Smooth muscle cell (in vitro differentiated cells): ENCODE data around the gene WFDC6. TPM values are rescaled to one million over a fixed set of nuclear protein-coding genes. Genes with fewer than 3 reads are reported as not detected.

ENCODE experiments used
- DNase-seq: peaks from one replicate; lab custom pipeline; 2025; ENCODE audit not compliant: unreplicated experiment; lab: John Stamatoyannopoulos, UW
- H2AFZ ChIP-seq: fragments of 200-600 bp; sonication (generic); 2 replicates; pipeline ENCODE4 v1.6.0; 2016; ENCODE audit warnings: antibody characterized with exemption, low read depth, mild to moderate bottlenecking
- H3F3A ChIP-seq: fragments of 200-600 bp; sonication (generic); 2 replicates; pipeline ENCODE4 v1.6.0; 2017; ENCODE audit warnings: antibody characterized with exemption, low read depth
- H3K27ac ChIP-seq: fragments of 200-600 bp; sonication (generic); 2 replicates; pipeline ENCODE4 v1.5.1; 2016; ENCODE audit warnings: low read depth, mild to moderate bottlenecking
- H3K27me3 ChIP-seq: fragments of 200-600 bp; sonication (generic); 2 replicates; pipeline ENCODE4 v1.6.1; 2016; ENCODE audit warnings: low read depth, mild to moderate bottlenecking
- H3K36me3 ChIP-seq: fragments of 200-600 bp; sonication (generic); 2 replicates; pipeline ENCODE4 v1.5.1; 2016; ENCODE audit warnings: low read depth
- H3K4me1 ChIP-seq: fragments of 200-600 bp; sonication (generic); 2 replicates; pipeline ENCODE4 v1.5.1; 2016; ENCODE audit warnings: low read depth
- H3K4me2 ChIP-seq: fragments of 200-600 bp; sonication (generic); 2 replicates; pipeline ENCODE4 v1.6.0; 2016; ENCODE audit warnings: mild to moderate bottlenecking
- H3K4me3 ChIP-seq: fragments of 200-600 bp; sonication (generic); 2 replicates; pipeline ENCODE4 v1.5.1; 2016; ENCODE audit warnings: mild to moderate bottlenecking
- H3K79me2 ChIP-seq: fragments of 200-600 bp; sonication (generic); 2 replicates; pipeline ENCODE4 v1.6.0; 2016; ENCODE audit warnings: low read depth, mild to moderate bottlenecking
- H3K9ac ChIP-seq: fragments of 200-600 bp; sonication (generic); 2 replicates; pipeline ENCODE4 v1.6.0; 2016; ENCODE audit warnings: low read depth
- H3K9me3 ChIP-seq: fragments of 200-600 bp; sonication (generic); replicated peaks from 2 replicates; pipeline ENCODE4 v1.5.1; 2016; ENCODE audit warnings: low read depth
- H4K20me1 ChIP-seq: fragments of 200-600 bp; sonication (generic); 2 replicates; pipeline ENCODE4 v1.6.0; 2016; ENCODE audit warnings: low read depth
- CTCF ChIP-seq: fragments of 200-600 bp; sonication (generic); IDR thresholded peaks from 2 replicates; pipeline ENCODE4 v1.5.1; 2017; ENCODE audit warnings: borderline replicate concordance, mild to moderate bottlenecking, antibody characterized with exemption; ENCODE audit not compliant: insufficient read depth, poor library complexity, severe bottlenecking
- WGBS: methylation state at CpG from one replicate; pipeline ENCODE4 v1.1.7; 2016; ENCODE audit warnings: low lambda C conversion rate; 5-methylcytosine and 5-hydroxymethylcytosine counted together
- polyA plus RNA-seq: library from polyadenylated mRNA; unstranded; fragments of >200 nt; fragmentation: Nextera tagmentation; extraction: Ambion mirVana; gene quantifications from 2 replicates; pipeline ENCODE4 v1.2.1, GENCODE V29; 2016
- total RNA-seq: library from RNA; depleted of rRNA; stranded (reverse); fragments of >200 nt; gene quantifications from 2 replicates; pipeline ENCODE4 v1.2.3, GENCODE V29; 2014

The WFDC6 gene
- total and polyA plus RNA-seq, 2 experiments from 2014 or later: not detected

GRCh38 chr20:45501600-45501999 lies 37.7 kb downstream of the WFDC6 start:
- Histone ChIP-seq H3K4me1 (no peaks in the 10 kb centered on the region), H3K27ac (no peak overlapping the region), H3K79me2 (no peaks in the 10 kb centered on the region), H3K4me2 (no peak overlapping the region), H4K20me1 (no peaks in the 10 kb centered on the region), H3K27me3 (no peaks in the 10 kb centered on the region), H3K36me3 (no peaks in the 10 kb centered on the region), H3K9ac (no peak overlapping the region), H2AFZ (no peak overlapping the region), H3K4me3 (no peak overlapping the region), H3F3A (no peaks in the 10 kb centered on the region), H3K9me3 (no peaks in the 10 kb centered on the region)
- no peak for DNase-seq
- WGBS: 36% methylated on average over 1 of the region's 1 CpG
- no peak for TF ChIP-seq CTCF

GRCh38 chr20:45500022-45500421 lies 39.3 kb downstream of the WFDC6 start:
- Histone ChIP-seq H3K9ac (no peak overlapping the region), H3K27ac (no peak overlapping the region), H3K79me2 (no peaks in the 10 kb centered on the region), H3K4me2 (no peak overlapping the region), H3K4me3 (no peak overlapping the region), H3K27me3 (peaks cover 5% of the 10 kb centered on the region), H3K4me1 (no peaks in the 10 kb centered on the region), H2AFZ (no peak overlapping the region), H3K9me3 (no peaks in the 10 kb centered on the region), H3F3A (no peaks in the 10 kb centered on the region), H3K36me3 (no peaks in the 10 kb centered on the region), H4K20me1 (no peaks in the 10 kb centered on the region)
- 84% methylated on average over 6 of the region's 6 CpGs for WGBS
- DNase-seq: no peak
- TF ChIP-seq CTCF: no peak

GRCh38 chr20:45497971-45498494 lies 41.2 kb downstream of the WFDC6 start:
- 84% methylated on average over 3 of the region's 3 CpGs for WGBS
- no peak for TF ChIP-seq CTCF

GRCh38 chr20:45496166-45496565 lies 43.1 kb downstream of the WFDC6 start:
- DNase-seq: no peak
- no peaks in the 10 kb centered on the region for H3K36me3 ChIP-seq
- WGBS: 88% methylated on average over 3 of the region's 3 CpGs

More at GRCh38 chr20:45497971-45498494, 41.2 kb downstream of the WFDC6 start:
- H3K4me1 ChIP-seq: no peaks in the 10 kb centered on the region
- H3K27ac ChIP-seq: no peak overlapping the region
- DNase-seq: no peak
- H3K36me3 ChIP-seq: no peaks in the 10 kb centered on the region
- no peak overlapping the region for H3K9ac ChIP-seq
- no peak overlapping the region for H3K4me3 ChIP-seq
- no peaks in the 10 kb centered on the region for H3K9me3 ChIP-seq
- H3F3A ChIP-seq: no peaks in the 10 kb centered on the region
- no peak overlapping the region for H2AFZ ChIP-seq
- H3K79me2 ChIP-seq: no peaks in the 10 kb centered on the region
- H3K4me2 ChIP-seq: no peak overlapping the region
- H3K27me3 ChIP-seq: peaks cover 5% of the 10 kb centered on the region
- H4K20me1 ChIP-seq: no peaks in the 10 kb centered on the region

More at GRCh38 chr20:45496166-45496565, 43.1 kb downstream of the WFDC6 start:
- Histone ChIP-seq H3K27ac (no peak overlapping the region), H3K79me2 (no peaks in the 10 kb centered on the region), H3K9ac (no peak overlapping the region), H3K4me2 (no peak overlapping the region), H3K9me3 (no peaks in the 10 kb centered on the region), H3F3A (no peaks in the 10 kb centered on the region), H3K4me3 (no peak overlapping the region), H3K27me3 (peaks cover 5% of the 10 kb centered on the region), H2AFZ (no peak overlapping the region), H3K4me1 (no peaks in the 10 kb centered on the region), H4K20me1 (no peaks in the 10 kb centered on the region)
- TF ChIP-seq CTCF: no peak
